NCI-H128 (cell line): Measurements from ENCODE around the gene HOXD12.

Source experiments
- DNase-seq: peaks from one replicate; lab custom pipeline; 2025; ENCODE audit not compliant: unreplicated experiment; lab: John Stamatoyannopoulos, UW

HOXD12 gene

GRCh38 chr2:176099728-176100546 is at the start of gene HOXD12:
TSS of gene HOXD12 (plus strand) at chr2:176099795. CDS start at chr2:176099802, 7 bp downstream.
- DNase-seq: no peak

- peak; percentile 29 for DNase-seq
These were observed 43.2 kb upstream of the HOXD12 start for GRCh38 chr2:176056406-176056805.

GRCh38 chr2:176063958-176064357 is 35.6 kb upstream of the HOXD12 start:
- no peak for DNase-seq

- no peak for DNase-seq
These were observed 32.7 kb upstream of the HOXD12 start for GRCh38 chr2:176066645-176067588.

- no peak for DNase-seq
These were observed 31.8 kb upstream of the HOXD12 start for GRCh38 chr2:176067589-176068418.

- DNase-seq: no peak
These were observed 31.2 kb upstream of the HOXD12 start for GRCh38 chr2:176068419-176068832.

- DNase-seq: no peak
These were observed 28.0 kb upstream of the HOXD12 start for GRCh38 chr2:176071330-176072291.

- DNase-seq: no peak
These were observed 27.3 kb upstream of the HOXD12 start for GRCh38 chr2:176072292-176072669.

GRCh38 chr2:176072951-176073904 is 26.4 kb upstream of the HOXD12 start:
- DNase-seq: no peak

GRCh38 chr2:176074919-176075425 is 24.6 kb upstream of the HOXD12 start:
- DNase-seq: no peak

GRCh38 chr2:176075481-176075880 is 24.1 kb upstream of the HOXD12 start:
- no peak for DNase-seq

- DNase-seq: no peak
These were observed 23.5 kb upstream of the HOXD12 start for GRCh38 chr2:176076063-176076462.

- no peak for DNase-seq
These were observed 22.8 kb upstream of the HOXD12 start for GRCh38 chr2:176076796-176077195.

- no peak for DNase-seq
These were observed 20.9 kb upstream of the HOXD12 start for GRCh38 chr2:176078541-176079284.

GRCh38 chr2:176079285-176079830 is 20.2 kb upstream of the HOXD12 start:
- DNase-seq: no peak

- DNase-seq: peak; percentile 63
These were observed 19.6 kb upstream of the HOXD12 start for GRCh38 chr2:176079831-176080539.
